Activated B cell treated with CpG ODN at 0.5 μM for 24 hours (primary cell): Measurements from ENCODE around the gene NDUFAF4. TPM values are rescaled to one million over a fixed set of nuclear protein-coding genes. Genes with fewer than 3 reads are reported as not detected.

Experiments
- ATAC-seq: fragments of 200-7000 bp; cut with Tn5 transposase; one replicate; pipeline ENCODE4 v1.10.0; 2021; ENCODE audit warnings: low read depth, mild to moderate bottlenecking, moderate library complexity
- CTCF ChIA-PET: fragments of 350-600 bp; sonication (Branson Sonifier 250); formaldehyde crosslinking; loops from one replicate; lab custom pipeline; 2021; ENCODE audit warnings: antibody characterized with exemption; lab: Charles Lee
- POLR2A ChIA-PET: fragments of 350-600 bp; sonication (Branson Sonifier 250); formaldehyde crosslinking; loops from one replicate; lab custom pipeline; 2021; ENCODE audit warnings: antibody characterized with exemption; lab: Charles Lee
- DNase-seq: peaks from one replicate; pipeline ENCODE4 v3.0.0; 2022
- H3K27ac Mint-ChIP-seq: one replicate; pipeline ENCODE4 v1.8.0; 2020; ENCODE audit warnings: mixed read lengths
- H3K27me3 Mint-ChIP-seq: one replicate; pipeline ENCODE4 v1.8.0; 2021; ENCODE audit warnings: mixed read lengths
- H3K36me3 Mint-ChIP-seq: one replicate; pipeline ENCODE4 v1.8.0; 2021; ENCODE audit warnings: low read depth, mixed read lengths
- H3K4me1 Mint-ChIP-seq: one replicate; pipeline ENCODE4 v1.8.0; 2021; ENCODE audit warnings: mixed read lengths
- H3K4me3 Mint-ChIP-seq: one replicate; pipeline ENCODE4 v1.8.0; 2020; ENCODE audit warnings: mild to moderate bottlenecking, mixed read lengths
- H3K9me3 Mint-ChIP-seq: one replicate; pipeline ENCODE4 v1.8.0; 2020; ENCODE audit warnings: mixed read lengths
- intact Hi-C: fragments of 100-400 bp; cut with micrococcal nuclease; formaldehyde crosslinking; loops from one replicate; pipeline ENCODE4 v1.15.1; 2024
- total RNA-seq: library from RNA; stranded (reverse); gene quantifications from 2 replicates; pipeline ENCODE4 v1.2.3, GENCODE V29; 2022
- TF ChIP-seq, protein P1 (sequence below): fragments of 200-600 bp; IDR thresholded peaks from one replicate; pipeline ENCODE4 v1.8.0; 2022; ENCODE audit warnings: antibody characterized with exemption, mild to moderate bottlenecking

NDUFAF4 gene
- total RNA-seq, 1 donor from 2014 or later = 39.9 TPM

DNA sequence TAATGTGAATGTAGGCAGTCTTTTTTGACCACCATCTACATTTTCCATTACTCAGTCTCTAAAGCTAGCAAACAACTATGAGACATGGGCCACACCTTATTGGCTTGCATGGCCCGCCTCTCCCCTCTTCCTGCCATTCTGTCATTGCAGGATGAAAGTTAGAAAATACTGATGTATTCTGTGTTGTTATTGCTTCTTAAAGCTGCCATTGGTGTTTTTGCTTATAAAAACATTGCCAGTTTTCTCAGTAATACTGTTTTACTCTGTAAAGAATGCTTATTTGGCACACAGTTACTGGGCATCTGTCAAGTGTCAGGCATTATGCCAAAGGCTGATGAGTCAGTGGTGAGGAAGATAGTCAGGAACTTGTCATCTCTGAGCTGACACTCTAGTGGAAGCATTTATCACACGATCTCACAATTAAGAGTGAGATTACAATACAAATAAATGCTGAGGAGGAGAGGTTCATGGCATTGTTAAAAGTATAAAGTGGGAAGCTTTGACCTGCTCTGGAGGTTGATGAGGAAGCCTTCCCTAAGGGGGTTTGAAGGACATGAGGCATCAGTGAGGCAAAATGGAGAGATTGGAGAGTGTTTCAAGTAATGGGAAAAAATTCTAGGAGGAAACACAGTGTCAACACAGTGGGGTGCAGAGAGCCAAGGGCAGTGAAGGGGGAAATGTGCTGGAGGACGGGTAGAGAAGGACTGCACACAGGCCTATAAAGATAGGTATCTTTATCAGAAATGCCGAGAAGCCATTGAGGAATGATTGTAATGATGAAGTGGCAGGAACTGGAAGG, 41.5 kb upstream of the NDUFAF4 start:
- no peak for ATAC-seq
- intact Hi-C loops = no loop called here
- CTCF ChIA-PET = no interaction called here
- no peaks in the 10 kb centered on the region for H3K27me3 Mint-ChIP-seq
- H3K27ac Mint-ChIP-seq = no peak overlapping the region
- POLR2A ChIA-PET = no interaction called here
- H3K36me3 Mint-ChIP-seq = no peaks in the 10 kb centered on the region
- no peaks in the 10 kb centered on the region for H3K4me1 Mint-ChIP-seq
- H3K9me3 Mint-ChIP-seq = no peaks in the 10 kb centered on the region
- no peak overlapping the region for H3K4me3 Mint-ChIP-seq
- no peak for DNase-seq
- TF ChIP-seq, protein P1, sequence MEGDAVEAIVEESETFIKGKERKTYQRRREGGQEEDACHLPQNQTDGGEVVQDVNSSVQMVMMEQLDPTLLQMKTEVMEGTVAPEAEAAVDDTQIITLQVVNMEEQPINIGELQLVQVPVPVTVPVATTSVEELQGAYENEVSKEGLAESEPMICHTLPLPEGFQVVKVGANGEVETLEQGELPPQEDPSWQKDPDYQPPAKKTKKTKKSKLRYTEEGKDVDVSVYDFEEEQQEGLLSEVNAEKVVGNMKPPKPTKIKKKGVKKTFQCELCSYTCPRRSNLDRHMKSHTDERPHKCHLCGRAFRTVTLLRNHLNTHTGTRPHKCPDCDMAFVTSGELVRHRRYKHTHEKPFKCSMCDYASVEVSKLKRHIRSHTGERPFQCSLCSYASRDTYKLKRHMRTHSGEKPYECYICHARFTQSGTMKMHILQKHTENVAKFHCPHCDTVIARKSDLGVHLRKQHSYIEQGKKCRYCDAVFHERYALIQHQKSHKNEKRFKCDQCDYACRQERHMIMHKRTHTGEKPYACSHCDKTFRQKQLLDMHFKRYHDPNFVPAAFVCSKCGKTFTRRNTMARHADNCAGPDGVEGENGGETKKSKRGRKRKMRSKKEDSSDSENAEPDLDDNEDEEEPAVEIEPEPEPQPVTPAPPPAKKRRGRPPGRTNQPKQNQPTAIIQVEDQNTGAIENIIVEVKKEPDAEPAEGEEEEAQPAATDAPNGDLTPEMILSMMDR = no peak

DNA sequence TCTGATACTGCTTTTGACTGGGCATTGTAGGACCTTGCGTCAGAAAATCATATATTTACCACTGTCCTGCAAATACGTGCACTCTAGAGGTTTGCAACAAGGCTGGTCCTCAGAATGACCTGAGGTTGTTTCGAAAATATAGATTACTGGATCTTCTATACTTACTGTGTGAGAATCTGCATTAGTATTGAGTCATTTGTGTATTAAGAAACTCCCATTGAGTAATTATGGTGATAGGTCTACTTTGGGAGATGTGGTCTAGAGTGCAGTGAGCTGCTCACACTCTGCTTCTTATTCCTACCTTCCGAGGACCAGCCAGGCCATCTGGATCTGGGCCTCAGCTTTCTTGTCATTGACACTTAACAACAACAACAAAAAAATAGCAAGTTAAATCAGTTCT, 36.4 kb upstream of the NDUFAF4 start:
- ChIA-PET CTCF (no interaction called here), POLR2A (no interaction called here)
- TF ChIP-seq, protein P1 = no peak
- H3K36me3 Mint-ChIP-seq = no peaks in the 10 kb centered on the region
- H3K4me3 Mint-ChIP-seq = no peak overlapping the region
- no peak for DNase-seq
- no peak for ATAC-seq
- H3K27ac Mint-ChIP-seq = no peak overlapping the region
- intact Hi-C loops = no loop called here
- peaks cover 4% of the 10 kb centered on the region for H3K27me3 Mint-ChIP-seq
- H3K9me3 Mint-ChIP-seq = no peaks in the 10 kb centered on the region
- no peaks in the 10 kb centered on the region for H3K4me1 Mint-ChIP-seq

DNA sequence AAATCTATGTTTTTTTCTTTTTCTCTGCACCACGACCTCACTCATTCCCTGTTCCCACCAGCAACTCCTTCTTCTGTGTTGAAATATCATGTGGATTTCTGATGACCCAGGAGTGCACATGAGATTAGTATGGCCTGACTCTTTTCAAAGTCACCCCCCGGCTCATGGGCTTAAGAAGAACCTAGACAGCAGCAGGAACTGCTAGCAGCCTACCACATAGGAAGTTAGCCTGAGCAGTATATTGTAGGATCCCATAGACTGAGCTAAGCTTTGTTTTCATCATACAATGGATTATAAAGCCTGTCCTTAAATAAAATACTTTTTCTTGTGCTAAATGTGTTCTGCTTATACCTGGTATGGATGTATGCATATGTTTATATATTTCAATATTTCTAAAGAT, 33.5 kb upstream of the NDUFAF4 start:
- Mint-ChIP-seq H3K36me3 (no peaks in the 10 kb centered on the region), H3K27ac (no peak overlapping the region), H3K4me3 (no peak overlapping the region), H3K9me3 (no peaks in the 10 kb centered on the region), H3K27me3 (peaks cover 4% of the 10 kb centered on the region), H3K4me1 (no peaks in the 10 kb centered on the region)
- intact Hi-C loops = no loop called here
- TF ChIP-seq, protein P1 = no peak
- ATAC-seq = no peak
- ChIA-PET CTCF (no interaction called here), POLR2A (no interaction called here)
- no peak for DNase-seq

DNA sequence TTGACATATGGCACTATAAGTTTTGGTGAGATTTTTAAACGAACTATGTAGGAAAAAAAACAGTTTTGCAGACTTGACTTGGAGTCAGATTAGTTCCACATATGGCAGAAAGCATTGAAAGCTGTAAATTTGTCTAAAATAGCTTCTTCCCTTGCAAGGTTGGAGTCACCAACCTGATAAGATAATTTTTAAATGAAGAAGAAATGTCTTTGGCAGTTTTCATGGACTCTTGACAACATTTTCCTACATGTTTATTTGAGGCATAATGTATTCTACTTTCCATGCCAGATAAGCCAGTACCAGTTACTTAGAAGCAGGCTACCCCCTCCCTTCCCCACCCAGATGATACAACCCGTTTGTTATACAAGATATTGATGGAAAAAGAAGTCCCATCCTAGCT, 32.0 kb upstream of the NDUFAF4 start:
- Mint-ChIP-seq H3K4me1 (peaks cover 7% of the 10 kb centered on the region), H3K4me3 (no peak overlapping the region), H3K27ac (no peak overlapping the region), H3K27me3 (peaks cover 4% of the 10 kb centered on the region), H3K9me3 (no peaks in the 10 kb centered on the region), H3K36me3 (peaks cover under 1% of the 10 kb centered on the region)
- ChIA-PET CTCF (no interaction called here), POLR2A (no interaction called here)
- TF ChIP-seq, protein P1 = no peak
- ATAC-seq = no peak
- intact Hi-C loops = loop anchor here (10.0 kb wide), 2 partner anchors 115 to 1905 kb away; partner anchors contain the start of gene POU3F2
- no peak for DNase-seq

DNA sequence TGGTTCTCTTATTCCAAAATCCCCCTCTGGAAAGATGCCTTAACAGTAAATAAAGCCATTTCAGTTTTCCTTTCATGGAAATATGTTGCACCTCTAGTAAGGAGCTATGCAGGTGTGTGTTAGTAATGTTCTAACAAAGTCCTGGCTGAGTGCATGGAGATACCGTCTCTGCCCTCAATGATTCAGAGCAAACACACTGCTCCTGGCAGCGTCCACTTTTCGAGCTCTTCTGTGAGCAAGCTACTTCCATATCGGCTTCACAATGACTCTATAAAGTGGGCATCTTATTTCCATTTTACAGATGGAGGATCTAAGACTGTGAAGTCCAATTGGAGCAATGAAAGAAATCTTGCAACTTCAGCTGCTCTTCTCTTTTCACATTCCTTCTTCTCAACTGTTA, 30.0 kb upstream of the NDUFAF4 start:
- CTCF ChIA-PET = no interaction called here
- no peak for ATAC-seq
- TF ChIP-seq, protein P1 = no peak

More for the DNA sequence above, 30.0 kb upstream of the NDUFAF4 start:
- Mint-ChIP-seq H3K4me1 (peaks cover 17% of the 10 kb centered on the region), H3K27ac (no peak overlapping the region), H3K36me3 (peaks cover 3% of the 10 kb centered on the region), H3K27me3 (peaks cover 4% of the 10 kb centered on the region), H3K9me3 (no peaks in the 10 kb centered on the region), H3K4me3 (no peak overlapping the region)
- no peak for DNase-seq
- intact Hi-C loops = loop anchor here (10.0 kb wide), 2 partner anchors 117 to 1907 kb away; partner anchors contain the start of gene POU3F2
- POLR2A ChIA-PET = interaction anchor here (0.7 kb wide), 1 partner anchor 20 kb away, joined by 3 read pairs; no protein-coding TSS in a partner anchor
